Calu3 (cell line): Measurements from ENCODE around the gene CLIC3. TPM values are rescaled to one million over a fixed set of nuclear protein-coding genes. Genes with fewer than 3 reads are reported as not detected.

Experiments
- BruUV-seq: library from RNA; stranded (reverse); fragments of 400-500 nt; replicated peaks from 2 replicates; lab custom pipeline; 2021; lab: Mats Ljungman, UMichigan
- CTCF ChIA-PET: fragments of 300-600 bp; sonication (Branson Sonifier 250); formaldehyde crosslinking; loops from one replicate; lab custom pipeline; 2022; ENCODE audit warnings: antibody characterized with exemption; lab: Charles Lee
- DNase-seq: peaks from one replicate; pipeline ENCODE4 v3.0.0; 2022
- H3K27ac Mint-ChIP-seq: one replicate; pipeline ENCODE4 v1.8.0; 2022; ENCODE audit warnings: mixed read lengths; ENCODE audit not compliant: unreplicated experiment
- H3K27me3 Mint-ChIP-seq: one replicate; pipeline ENCODE4 v1.8.0; 2022; ENCODE audit warnings: mixed read lengths; ENCODE audit not compliant: unreplicated experiment
- H3K36me3 Mint-ChIP-seq: one replicate; pipeline ENCODE4 v1.8.0; 2022; ENCODE audit warnings: mild to moderate bottlenecking, moderate library complexity, mixed read lengths; ENCODE audit not compliant: insufficient read depth, unreplicated experiment
- H3K4me1 Mint-ChIP-seq: one replicate; pipeline ENCODE4 v1.8.0; 2022; ENCODE audit warnings: mild to moderate bottlenecking, low read depth, mixed read lengths; ENCODE audit not compliant: unreplicated experiment
- H3K4me3 Mint-ChIP-seq: one replicate; pipeline ENCODE4 v1.8.0; 2022; ENCODE audit warnings: mild to moderate bottlenecking, low read depth, moderate library complexity, mixed read lengths; ENCODE audit not compliant: unreplicated experiment
- H3K9me3 Mint-ChIP-seq: one replicate; pipeline ENCODE4 v1.8.0; 2022; ENCODE audit warnings: low read depth, mixed read lengths; ENCODE audit not compliant: unreplicated experiment
- intact Hi-C: fragments of 100-400 bp; cut with micrococcal nuclease; formaldehyde crosslinking; loops from one replicate; pipeline ENCODE4 v1.10.0; 2022; ENCODE audit not compliant: unreplicated experiment
- total RNA-seq: library from RNA; stranded (reverse); gene quantifications from 2 replicates; pipeline ENCODE4 v1.2.3, GENCODE V29; 2022
- TF ChIP-seq, protein P1 (sequence below): fragments of 200-600 bp; IDR thresholded peaks from one replicate; pipeline ENCODE4 v1.8.0; 2022; ENCODE audit warnings: antibody characterized with exemption; ENCODE audit not compliant: unreplicated experiment

The CLIC3 gene
- total RNA-seq, 1 experiment from 2014 or later = 0.35 TPM

DNA sequence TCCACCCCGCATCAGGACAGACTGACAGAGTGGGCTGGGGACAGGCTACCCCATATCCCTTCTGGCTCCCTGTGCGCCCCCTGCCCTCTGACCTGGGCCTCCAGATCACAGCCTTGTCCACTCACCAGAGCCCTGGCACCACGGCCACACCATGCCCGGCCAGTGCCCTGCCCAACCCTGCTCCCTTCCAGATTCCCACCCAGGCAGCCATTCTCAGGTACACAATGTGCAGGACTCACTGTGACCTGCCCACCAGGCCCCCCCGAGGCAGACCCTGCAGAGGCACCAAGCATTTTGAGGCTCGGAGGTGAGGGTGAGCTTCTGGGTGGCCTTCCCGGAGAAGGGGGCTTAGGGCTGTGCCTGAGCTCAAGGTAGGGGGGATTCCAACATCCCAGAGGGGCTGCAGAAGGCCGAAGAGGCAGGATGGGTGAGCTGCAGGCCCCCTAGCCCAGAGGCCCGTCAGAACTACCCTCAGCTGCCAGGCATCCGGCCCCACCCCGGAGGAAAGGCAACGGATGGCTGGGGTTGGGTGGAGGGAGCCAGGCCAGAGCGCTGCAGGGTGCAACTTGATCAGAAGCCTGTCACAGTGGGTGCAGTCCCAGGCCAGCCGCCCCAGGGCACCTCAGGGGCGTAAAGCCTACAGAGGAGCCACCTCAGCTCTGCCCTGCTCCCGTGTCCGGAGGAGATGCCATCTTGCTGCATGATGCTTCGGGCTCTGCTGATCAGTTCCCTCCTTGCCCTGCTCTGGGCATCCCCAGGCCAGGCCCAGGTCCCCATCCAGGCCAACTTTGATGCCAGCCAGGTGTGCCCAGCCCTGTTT lies 13.9 kb downstream of the CLIC3 start, which contains the start of gene LCNL1:
Gene LCNL1 (plus strand): TSS at position 762 of the 820 bp plus-strand sequence. CDS start 594 bp downstream, outside the sequence.
- H3K9me3 Mint-ChIP-seq = no peaks in the 10 kb centered on the region

GRCh38 chr9:136981588-136982231 lies 14.7 kb downstream of the CLIC3 start:
- intact Hi-C loops = no loop called here

More for the DNA sequence above, 13.9 kb downstream of the CLIC3 start, which contains the start of gene LCNL1:
- no peak for DNase-seq
- no peak within 1 kb of the TSS for H3K4me3 Mint-ChIP-seq
- no peak within 1 kb of the TSS for H3K27ac Mint-ChIP-seq
- intact Hi-C loops = no loop called here
- CTCF ChIA-PET = no interaction called here
- H3K36me3 Mint-ChIP-seq = no peaks in the 10 kb centered on the region
- H3K27me3 Mint-ChIP-seq = peaks cover 17% of the 10 kb centered on the region
- TF ChIP-seq, protein P1, sequence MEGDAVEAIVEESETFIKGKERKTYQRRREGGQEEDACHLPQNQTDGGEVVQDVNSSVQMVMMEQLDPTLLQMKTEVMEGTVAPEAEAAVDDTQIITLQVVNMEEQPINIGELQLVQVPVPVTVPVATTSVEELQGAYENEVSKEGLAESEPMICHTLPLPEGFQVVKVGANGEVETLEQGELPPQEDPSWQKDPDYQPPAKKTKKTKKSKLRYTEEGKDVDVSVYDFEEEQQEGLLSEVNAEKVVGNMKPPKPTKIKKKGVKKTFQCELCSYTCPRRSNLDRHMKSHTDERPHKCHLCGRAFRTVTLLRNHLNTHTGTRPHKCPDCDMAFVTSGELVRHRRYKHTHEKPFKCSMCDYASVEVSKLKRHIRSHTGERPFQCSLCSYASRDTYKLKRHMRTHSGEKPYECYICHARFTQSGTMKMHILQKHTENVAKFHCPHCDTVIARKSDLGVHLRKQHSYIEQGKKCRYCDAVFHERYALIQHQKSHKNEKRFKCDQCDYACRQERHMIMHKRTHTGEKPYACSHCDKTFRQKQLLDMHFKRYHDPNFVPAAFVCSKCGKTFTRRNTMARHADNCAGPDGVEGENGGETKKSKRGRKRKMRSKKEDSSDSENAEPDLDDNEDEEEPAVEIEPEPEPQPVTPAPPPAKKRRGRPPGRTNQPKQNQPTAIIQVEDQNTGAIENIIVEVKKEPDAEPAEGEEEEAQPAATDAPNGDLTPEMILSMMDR = no peak
- no peaks in the 10 kb centered on the region for H3K4me1 Mint-ChIP-seq
- no TSS peak for BruUV-seq

GRCh38 chr9:136980669-136981478 lies 15.5 kb downstream of the CLIC3 start:
- DNase-seq = no peak
- CTCF ChIA-PET = no interaction called here
- TF ChIP-seq, protein P1 = no peak
- no TSS peak for BruUV-seq
- peaks cover 15% of the 10 kb centered on the region for H3K27me3 Mint-ChIP-seq
- H3K36me3 Mint-ChIP-seq = no peaks in the 10 kb centered on the region
- intact Hi-C loops = no loop called here
- no peaks in the 10 kb centered on the region for H3K4me1 Mint-ChIP-seq
- no peaks in the 10 kb centered on the region for H3K9me3 Mint-ChIP-seq
- H3K27ac Mint-ChIP-seq = no peak overlapping the region
- H3K4me3 Mint-ChIP-seq = no peak overlapping the region

More at GRCh38 chr9:136981588-136982231, 14.7 kb downstream of the CLIC3 start:
- Mint-ChIP-seq H3K27ac (no peak overlapping the region), H3K4me1 (no peaks in the 10 kb centered on the region), H3K27me3 (peaks cover 15% of the 10 kb centered on the region), H3K4me3 (no peak overlapping the region), H3K9me3 (no peaks in the 10 kb centered on the region), H3K36me3 (no peaks in the 10 kb centered on the region)
- no peak for DNase-seq
- CTCF ChIA-PET = no interaction called here
- TF ChIP-seq, protein P1 = no peak
- BruUV-seq = no TSS peak
